Fibroblast of lung (primary cell): ENCODE measurements around the gene THSD7A.

Source experiments
- EZH2 ChIP-seq: IDR thresholded peaks from 2 replicates; pipeline ENCODE4 v1.5.1; 2012; ENCODE audit warnings: low read length, control low read depth, mild to moderate bottlenecking; ENCODE audit errors: missing control alignments
- TF ChIP-seq, protein P1 (sequence below), 2 donors: IDR thresholded peaks in 1 of 2; conservative IDR thresholded peaks in 1 of 2; 1 replicate in 1 of 2; 2 replicates in 1 of 2; pipeline ENCODE4 v1.5.1; 2011 to 2012; ENCODE audit warnings: low read length in 2 of 2, control low read depth in 1 of 2, inconsistent platforms in 1 of 2, low read depth in 1 of 2, mild to moderate bottlenecking in 1 of 2

- TF ChIP-seq, protein P1, sequence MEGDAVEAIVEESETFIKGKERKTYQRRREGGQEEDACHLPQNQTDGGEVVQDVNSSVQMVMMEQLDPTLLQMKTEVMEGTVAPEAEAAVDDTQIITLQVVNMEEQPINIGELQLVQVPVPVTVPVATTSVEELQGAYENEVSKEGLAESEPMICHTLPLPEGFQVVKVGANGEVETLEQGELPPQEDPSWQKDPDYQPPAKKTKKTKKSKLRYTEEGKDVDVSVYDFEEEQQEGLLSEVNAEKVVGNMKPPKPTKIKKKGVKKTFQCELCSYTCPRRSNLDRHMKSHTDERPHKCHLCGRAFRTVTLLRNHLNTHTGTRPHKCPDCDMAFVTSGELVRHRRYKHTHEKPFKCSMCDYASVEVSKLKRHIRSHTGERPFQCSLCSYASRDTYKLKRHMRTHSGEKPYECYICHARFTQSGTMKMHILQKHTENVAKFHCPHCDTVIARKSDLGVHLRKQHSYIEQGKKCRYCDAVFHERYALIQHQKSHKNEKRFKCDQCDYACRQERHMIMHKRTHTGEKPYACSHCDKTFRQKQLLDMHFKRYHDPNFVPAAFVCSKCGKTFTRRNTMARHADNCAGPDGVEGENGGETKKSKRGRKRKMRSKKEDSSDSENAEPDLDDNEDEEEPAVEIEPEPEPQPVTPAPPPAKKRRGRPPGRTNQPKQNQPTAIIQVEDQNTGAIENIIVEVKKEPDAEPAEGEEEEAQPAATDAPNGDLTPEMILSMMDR (conservative IDR thresholded peaks at IDR 0.05 in 1 of 2, IDR thresholded peaks at IDR 0.05 in 1 of 2; ENCODE audit: low read depth in 1 of 2, low read length in 2 of 2) = no peak
- no peak for TF ChIP-seq EZH2
These were observed 78.6 kb downstream of the THSD7A start for GRCh38 chr7:11753433-11753832.
